T-helper 17 cell (primary cell): ENCODE results near the gene DAPL1. TPM values are rescaled to one million over a fixed set of nuclear protein-coding genes. Genes with fewer than 3 reads are reported as not detected.

ENCODE experiments used
- ATAC-seq: fragments of 150-1000 bp; cut with Tn5 transposase; 2 replicates; pipeline ENCODE4 v1.10.0; 2021; ENCODE audit warnings: mild to moderate bottlenecking, moderate library complexity
- DNase-seq, 3 donors: peaks; one replicate each; pipeline versions ENCODE4 v3.0.0 to v3.0.0-alpha.2; 2020 to 2021
- H3K9me3 ChIP-seq: one replicate; pipeline ENCODE4 v1.7.0; 2013; ENCODE audit warnings: low read length, mild to moderate bottlenecking; ENCODE audit not compliant: control insufficient read depth, poor library complexity, severe bottlenecking
- H3K27ac Mint-ChIP-seq: one replicate; pipeline ENCODE4 v1.8.0; 2022; ENCODE audit warnings: mild to moderate bottlenecking, moderate library complexity, mixed read lengths
- H3K27me3 Mint-ChIP-seq: one replicate; pipeline ENCODE4 v1.8.0; 2022; ENCODE audit warnings: mixed read lengths
- H3K36me3 Mint-ChIP-seq: one replicate; pipeline ENCODE4 v1.8.0; 2022; ENCODE audit warnings: low read depth, mixed read lengths
- H3K4me1 Mint-ChIP-seq: one replicate; pipeline ENCODE4 v1.8.0; 2022; ENCODE audit warnings: mild to moderate bottlenecking, mixed read lengths
- H3K4me3 Mint-ChIP-seq: one replicate; pipeline ENCODE4 v1.8.0; 2022; ENCODE audit warnings: mild to moderate bottlenecking, moderate library complexity, mixed read lengths
- total RNA-seq, 4 donors: library from RNA in 2 of 4; stranded (reverse) in 2 of 4; gene quantifications; one replicate each; pipeline ENCODE4 v1.2.3 and lab custom pipeline; 2022 to 2026

The DAPL1 gene
- total RNA-seq (not detected), total RNA-seq (lab: John Stamatoyannopoulos, UW) (0 reads per million in 2 donors)

GRCh38 chr2:158795195-158795924, at the start of gene DAPL1:
DAPL1 (plus strand) TSS chr2:158795317; CDS start chr2:158795373, 56 bp downstream.
- no peak for DNase-seq
- no peaks in the 10 kb centered on the region for H3K9me3 ChIP-seq
- peaks cover 45% of the 10 kb centered on the region for H3K27me3 Mint-ChIP-seq
- no peak within 1 kb of the TSS for H3K4me3 Mint-ChIP-seq
- H3K4me1 Mint-ChIP-seq = peaks cover 3% of the 10 kb centered on the region
- H3K27ac Mint-ChIP-seq = peak within 1 kb of the TSS; percentile 53
- ATAC-seq = no peak
- H3K36me3 Mint-ChIP-seq = no peaks in the 10 kb centered on the region

GRCh38 chr2:158745866-158746382, 49.2 kb upstream of the DAPL1 start:
- H3K27ac Mint-ChIP-seq = no peak overlapping the region
- DNase-seq = no peak
- H3K4me1 Mint-ChIP-seq = peaks cover 6% of the 10 kb centered on the region
- no peak overlapping the region for H3K4me3 Mint-ChIP-seq
- peaks cover 3% of the 10 kb centered on the region for H3K9me3 ChIP-seq
- no peaks in the 10 kb centered on the region for H3K36me3 Mint-ChIP-seq
- peaks cover 68% of the 10 kb centered on the region for H3K27me3 Mint-ChIP-seq
- no peak for ATAC-seq

GRCh38 chr2:158746488-158746887, 48.6 kb upstream of the DAPL1 start:
- ATAC-seq = no peak
- DNase-seq = no peak
- peaks cover 3% of the 10 kb centered on the region for H3K9me3 ChIP-seq
- H3K4me1 Mint-ChIP-seq = peaks cover 9% of the 10 kb centered on the region
- peaks cover 74% of the 10 kb centered on the region for H3K27me3 Mint-ChIP-seq
- no peaks in the 10 kb centered on the region for H3K36me3 Mint-ChIP-seq
- H3K27ac Mint-ChIP-seq = no peak overlapping the region
- no peak overlapping the region for H3K4me3 Mint-ChIP-seq

- DNase-seq = no peak
- Mint-ChIP-seq H3K27ac (no peak overlapping the region), H3K27me3 (peaks cover 74% of the 10 kb centered on the region), H3K4me3 (no peak overlapping the region), H3K4me1 (peaks cover 9% of the 10 kb centered on the region), H3K36me3 (no peaks in the 10 kb centered on the region)
- H3K9me3 ChIP-seq = peaks cover 3% of the 10 kb centered on the region
- no peak for ATAC-seq
These were observed 47.8 kb upstream of the DAPL1 start for GRCh38 chr2:158747281-158747680.

- no peaks in the 10 kb centered on the region for H3K36me3 Mint-ChIP-seq
- ATAC-seq (no peak), DNase-seq (no peak)
- H3K27me3 Mint-ChIP-seq = peaks cover 76% of the 10 kb centered on the region
- H3K4me3 Mint-ChIP-seq = no peak overlapping the region
- H3K27ac Mint-ChIP-seq = no peak overlapping the region
- peaks cover 5% of the 10 kb centered on the region for H3K4me1 Mint-ChIP-seq
- peaks cover 3% of the 10 kb centered on the region for H3K9me3 ChIP-seq
These were observed 46.1 kb upstream of the DAPL1 start for GRCh38 chr2:158748926-158749590.

GRCh38 chr2:158750458-158751125, 44.5 kb upstream of the DAPL1 start:
- Mint-ChIP-seq H3K4me3 (no peak overlapping the region), H3K27me3 (peaks cover 75% of the 10 kb centered on the region), H3K4me1 (peaks cover 3% of the 10 kb centered on the region), H3K36me3 (no peaks in the 10 kb centered on the region), H3K27ac (no peak overlapping the region)
- DNase-seq = no peak
- peaks cover 3% of the 10 kb centered on the region for H3K9me3 ChIP-seq
- no peak for ATAC-seq

GRCh38 chr2:158753641-158754611, 41.2 kb upstream of the DAPL1 start:
- DNase-seq (peak in 1 of 3 donors; percentile 5), ATAC-seq (peak; percentile 74)
- Mint-ChIP-seq H3K27ac (no peak overlapping the region), H3K4me1 (peaks cover 3% of the 10 kb centered on the region), H3K4me3 (no peak overlapping the region), H3K27me3 (peaks cover 66% of the 10 kb centered on the region), H3K36me3 (no peaks in the 10 kb centered on the region)
- no peaks in the 10 kb centered on the region for H3K9me3 ChIP-seq

GRCh38 chr2:158755310-158756087, 39.6 kb upstream of the DAPL1 start:
- no peak overlapping the region for H3K4me3 Mint-ChIP-seq
- DNase-seq (no peak), ATAC-seq (no peak)
- no peak overlapping the region for H3K27ac Mint-ChIP-seq
- no peaks in the 10 kb centered on the region for H3K9me3 ChIP-seq
- H3K4me1 Mint-ChIP-seq = peaks cover 3% of the 10 kb centered on the region
- H3K27me3 Mint-ChIP-seq = peaks cover 70% of the 10 kb centered on the region
- H3K36me3 Mint-ChIP-seq = no peaks in the 10 kb centered on the region

GRCh38 chr2:158756331-158756730, 38.8 kb upstream of the DAPL1 start:
- no peak for DNase-seq
- Mint-ChIP-seq H3K36me3 (no peaks in the 10 kb centered on the region), H3K27ac (no peak overlapping the region)

GRCh38 chr2:158756976-158757375, 38.1 kb upstream of the DAPL1 start:
- Mint-ChIP-seq H3K27me3 (peaks cover 60% of the 10 kb centered on the region), H3K27ac (no peak overlapping the region), H3K4me1 (no peaks in the 10 kb centered on the region), H3K36me3 (no peaks in the 10 kb centered on the region), H3K4me3 (no peak overlapping the region)
- no peaks in the 10 kb centered on the region for H3K9me3 ChIP-seq
- no peak for ATAC-seq
- DNase-seq = no peak

More at GRCh38 chr2:158756331-158756730, 38.8 kb upstream of the DAPL1 start:
- Mint-ChIP-seq H3K27me3 (peaks cover 66% of the 10 kb centered on the region), H3K4me3 (no peak overlapping the region), H3K4me1 (peaks cover under 1% of the 10 kb centered on the region)
- no peak for ATAC-seq
- H3K9me3 ChIP-seq = no peaks in the 10 kb centered on the region

GRCh38 chr2:158760887-158761286, 34.2 kb upstream of the DAPL1 start:
- no peaks in the 10 kb centered on the region for H3K36me3 Mint-ChIP-seq
- no peak overlapping the region for H3K4me3 Mint-ChIP-seq
- ATAC-seq (no peak), DNase-seq (no peak)
- H3K4me1 Mint-ChIP-seq = no peaks in the 10 kb centered on the region
- H3K9me3 ChIP-seq = no peaks in the 10 kb centered on the region
- H3K27me3 Mint-ChIP-seq = peaks cover 34% of the 10 kb centered on the region
- H3K27ac Mint-ChIP-seq = no peak overlapping the region

GRCh38 chr2:158761621-158762020, 33.5 kb upstream of the DAPL1 start:
- no peaks in the 10 kb centered on the region for H3K9me3 ChIP-seq
- peaks cover 27% of the 10 kb centered on the region for H3K27me3 Mint-ChIP-seq
- H3K4me1 Mint-ChIP-seq = no peaks in the 10 kb centered on the region
- DNase-seq (no peak), ATAC-seq (no peak)
- H3K27ac Mint-ChIP-seq = no peak overlapping the region
- no peak overlapping the region for H3K4me3 Mint-ChIP-seq
- H3K36me3 Mint-ChIP-seq = no peaks in the 10 kb centered on the region
